GM23338 (cell line): ENCODE data around the gene PTPRN2.

Source experiments
- CREB1 ChIP-seq: fragments of 250-450 bp; sonication (Bioruptor Pico); IDR thresholded peaks from 2 replicates; pipeline ENCODE4 v1.5.0; 2020; ENCODE audit warnings: low read depth, mild to moderate bottlenecking, moderate library complexity
- CTCF ChIP-seq, 2 experiments: fragments of 200-600 bp in 1 of 2; sonication (generic) in 1 of 2; conservative IDR thresholded peaks; 2 replicates each; pipeline versions ENCODE4 v1.5.1 to v1.6.1; 2016 to 2017; ENCODE audit warnings: antibody characterized with exemption in 2 of 2, low read depth in 2 of 2, mild to moderate bottlenecking in 2 of 2, moderate library complexity in 1 of 2
- EZH2 ChIP-seq: fragments of 200-600 bp; sonication (generic); IDR thresholded peaks from one replicate; pipeline ENCODE4 v1.8.0; 2017; ENCODE audit warnings: antibody characterized with exemption, mild to moderate bottlenecking, low read depth; ENCODE audit not compliant: unreplicated experiment
- EZH2phosphoT487 ChIP-seq: fragments of 200-600 bp; sonication (generic); IDR thresholded peaks from one replicate; pipeline ENCODE4 v1.8.1; 2018; ENCODE audit warnings: antibody characterized with exemption; ENCODE audit not compliant: unreplicated experiment
- POLR2AphosphoS5 ChIP-seq: IDR thresholded peaks from 2 replicates; pipeline ENCODE4 v1.6.1; 2016; ENCODE audit warnings: antibody characterized with exemption, low read depth
- REST ChIP-seq: IDR thresholded peaks from one replicate; pipeline ENCODE4 v1.6.1; 2018; ENCODE audit warnings: antibody characterized with exemption; ENCODE audit not compliant: unreplicated experiment

- TF ChIP-seq CTCF (conservative IDR thresholded peaks at IDR 0.05; ENCODE audit: low read depth in 2 of 2) (no peak), REST (no peak), EZH2 (no peak), EZH2phosphoT487 (no peak), CREB1 (no peak), POLR2AphosphoS5 (no peak)
These were observed 736.0 kb downstream of the PTPRN2 start for GRCh38 chr7:157851501-157852067.
